Adrenal gland (tissue), 12 donors: ENCODE data around the gene ENPP1. TPM values are rescaled to one million over a fixed set of nuclear protein-coding genes. Genes with fewer than 3 reads are reported as not detected.

ENCODE experiments used
- DNase-seq, 7 donors: peaks; one replicate each; pipeline ENCODE4 v3.0.0-alpha.2; 2019 to 2020
- H3K27ac ChIP-seq, 5 donors: fragments of 200-600 bp; sonication (generic) in 4 of 5; 1 replicate in 3 of 5; 2 replicates in 2 of 5; pipeline versions ENCODE4 v1.5.1 to v1.8.0; 2016 to 2020; ENCODE audit warnings: mild to moderate bottlenecking in 1 of 5
- H3K27me3 ChIP-seq: fragments of 200-600 bp; 2 replicates; pipeline ENCODE4 v1.8.0; 2021
- H3K36me3 ChIP-seq, 2 donors: fragments of 200-600 bp; replicated peaks in 1 of 2; 1 replicate in 1 of 2; 2 replicates in 1 of 2; pipeline versions ENCODE4 v1.5.1 to v1.8.0; 2018 to 2022
- H3K4me1 ChIP-seq, 2 donors: fragments of 200-600 bp; replicated peaks in 1 of 2; 1 replicate in 1 of 2; 2 replicates in 1 of 2; pipeline versions ENCODE4 v1.5.1 to v1.8.0; 2018 to 2021
- H3K4me3 ChIP-seq, 4 donors: fragments of 200-600 bp; sonication (generic) in 3 of 4; one replicate each; pipeline ENCODE4 v1.5.1; 2016 to 2018
- H3K9me3 ChIP-seq, 3 donors: fragments of 200-600 bp; sonication (generic) in 1 of 3; replicated peaks in 1 of 3; 1 replicate in 2 of 3; 2 replicates in 1 of 3; pipeline versions ENCODE4 v1.5.1 to v1.8.0; 2016 to 2021
- CTCF ChIP-seq, 6 experiments: fragments of 450-650 bp in 4 of 6; fragments of 200-600 bp in 2 of 6; sonication (generic) in 1 of 6; IDR thresholded peaks; 1 replicate in 5 of 6; 2 replicates in 1 of 6; pipeline versions ENCODE4 v1.5.1 to v1.8.0; 2016 to 2021; ENCODE audit warnings: antibody characterized with exemption in 6 of 6, mild to moderate bottlenecking in 2 of 6, moderate library complexity in 1 of 6
- POLR2A ChIP-seq, 2 donors: fragments of 450-650 bp; IDR thresholded peaks; one replicate each; pipeline ENCODE4 v1.6.1; 2017; ENCODE audit warnings: antibody characterized with exemption in 2 of 2, mild to moderate bottlenecking in 2 of 2, moderate library complexity in 1 of 2
- whole genome bisulfite sequencing, 4 donors: extraction: QIAGEN DNeasy Blood & Tissue Kit in 2 of 4; methylation state at CpG; one replicate each; pipeline versions ENCODE4 v1.1.5 to v1.1.7; 2013 to 2017; 5-methylcytosine and 5-hydroxymethylcytosine counted together
- intact Hi-C, 2 donors: fragments of 100-400 bp; cut with DNase I; formaldehyde crosslinking; loops; one replicate each; pipeline versions ENCODE4 v1.14.1 to v1.15.0; 2022 to 2023
- polyA plus RNA-seq, 3 donors: library from polyadenylated mRNA; stranded (reverse); fragments of 200-250 nt in 2 of 3; fragments of 350-450 nt in 1 of 3; fragmentation: Illumina TruSeq in 1 of 3; extraction: RNeasy Lipid Tissue Mini Kit (QIAGEN cat#74804) in 1 of 3; gene quantifications; one replicate each; pipeline ENCODE4 v1.2.3, GENCODE V29; 2013 to 2014
- total RNA-seq, 9 donors: library from RNA; depleted of rRNA in 4 of 9; stranded (reverse); fragments of >200 nt in 4 of 9; fragments of 120-200 nt in 1 of 9; fragmentation: NEBNext Ultra II Directional in 1 of 9; extraction: Animal tissue kit (Norgen Biotek cat#: 25700) in 1 of 9; gene quantifications; one replicate each; pipeline versions ENCODE4 v1.1.0 to v1.2.4, GENCODE V29; 2013 to 2023
- donor health status: healthy with polysubstance abuse.
- donor health status: Bipolar disorder and iron deficiency.
- donor health status: DM: yes; HTN: yes; CAD: no.
- donor health status: DM: no; HTN: no; CAD: no.
- donor health status: DM: no; HTN: no; CAD: no.
- donor health status: DM: yes; HTN: yes; CAD: no.

Gene ENPP1
- total and polyA plus RNA-seq, 12 donors: 2.1 to 44.7 (median 9.5) TPM

DNA sequence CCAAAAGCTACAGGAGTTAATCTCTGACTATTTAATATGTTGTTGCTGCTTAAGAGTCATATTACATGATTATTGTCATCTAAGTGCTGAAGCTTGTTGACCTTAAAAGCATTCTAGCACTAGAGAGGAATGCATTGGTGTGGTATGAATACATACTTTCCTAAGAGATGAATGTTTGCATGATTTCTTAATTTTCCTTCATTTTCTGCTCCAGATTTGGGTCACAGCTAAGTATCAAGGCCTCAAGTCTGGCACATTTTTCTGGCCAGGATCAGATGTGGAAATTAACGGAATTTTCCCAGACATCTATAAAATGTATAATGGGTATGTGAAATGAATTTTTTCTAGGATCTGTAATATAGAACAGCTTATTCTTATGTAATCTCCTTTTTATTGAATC lies 53.6 kb downstream of the ENPP1 start:
- whole genome bisulfite sequencing, 4 donors: 43 to 66% (median 53%) methylated on average over 1 of the region's 1 CpG
- intact Hi-C loops: no loop called here

GRCh38 chr6:131862476-131862875 lies 54.7 kb downstream of the ENPP1 start:
- H3K36me3 ChIP-seq: no peaks in the 10 kb centered on the region
- no peaks in the 10 kb centered on the region for H3K27me3 ChIP-seq
- TF ChIP-seq POLR2A (IDR thresholded peaks at IDR 0.05) (no peak), CTCF (IDR thresholded peaks at IDR 0.05) (no peak)
- 89 to 96% (median 93%) methylated on average over 5 of the region's 5 CpGs for WGBS, 4 donors
- H3K9me3 ChIP-seq: no peaks in the 10 kb centered on the region
- intact Hi-C loops: no loop called here
- H3K4me1 ChIP-seq: peaks cover 0 to 8% of the 10 kb centered on the region in 2 donors
- H3K27ac ChIP-seq: no peak overlapping the region
- no peak for DNase-seq
- H3K4me3 ChIP-seq: no peak overlapping the region

More for the DNA sequence above, 53.6 kb downstream of the ENPP1 start:
- Histone ChIP-seq H3K27me3 (no peaks in the 10 kb centered on the region), H3K27ac (no peak overlapping the region), H3K4me3 (no peak overlapping the region), H3K9me3 (no peaks in the 10 kb centered on the region), H3K4me1 (peaks cover 0 to 8% of the 10 kb centered on the region in 2 donors), H3K36me3 (no peaks in the 10 kb centered on the region)
- no peak for TF ChIP-seq POLR2A (IDR thresholded peaks at IDR 0.05)
- no peak for TF ChIP-seq CTCF (IDR thresholded peaks at IDR 0.05)
- no peak for DNase-seq

DNA sequence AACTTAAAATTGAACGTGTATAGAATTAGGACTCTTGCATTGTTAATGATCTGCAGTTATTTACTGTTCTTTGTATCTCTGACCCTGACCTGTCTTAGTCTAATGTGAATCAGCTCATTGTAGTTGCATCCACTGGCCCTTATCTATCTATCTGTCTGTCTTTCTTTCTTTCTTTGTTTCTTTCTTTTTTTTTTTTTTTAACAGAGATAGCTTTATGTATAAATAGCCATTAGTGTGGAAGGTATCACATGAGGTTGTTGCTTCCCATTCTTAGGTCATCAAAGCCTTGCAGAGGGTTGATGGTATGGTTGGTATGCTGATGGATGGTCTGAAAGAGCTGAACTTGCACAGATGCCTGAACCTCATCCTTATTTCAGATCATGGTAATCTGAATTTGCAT lies 59.9 kb downstream of the ENPP1 start:
- 20 to 52% (median 41%) methylated on average over 1 of the region's 1 CpG for WGBS, 4 donors
- DNase-seq: no peak
- no peaks in the 10 kb centered on the region for H3K9me3 ChIP-seq

GRCh38 chr6:131868836-131869235 lies 61.0 kb downstream of the ENPP1 start:
- 90 to 96% (median 94%) methylated on average over 3 of the region's 3 CpGs for WGBS, 4 donors
- no peaks in the 10 kb centered on the region for H3K4me1 ChIP-seq
- H3K9me3 ChIP-seq: no peaks in the 10 kb centered on the region
- no peaks in the 10 kb centered on the region for H3K36me3 ChIP-seq
- intact Hi-C loops: no loop called here
- no peak for DNase-seq
- no peak overlapping the region for H3K4me3 ChIP-seq
- no peak for TF ChIP-seq POLR2A (IDR thresholded peaks at IDR 0.05)
- no peak for TF ChIP-seq CTCF (IDR thresholded peaks at IDR 0.05)
- no peak overlapping the region for H3K27ac ChIP-seq
- no peaks in the 10 kb centered on the region for H3K27me3 ChIP-seq

More for the DNA sequence above, 59.9 kb downstream of the ENPP1 start:
- H3K36me3 ChIP-seq: no peaks in the 10 kb centered on the region
- TF ChIP-seq CTCF (IDR thresholded peaks at IDR 0.05): no peak
- TF ChIP-seq POLR2A (IDR thresholded peaks at IDR 0.05): no peak
- H3K4me3 ChIP-seq: no peak overlapping the region
- H3K4me1 ChIP-seq: no peaks in the 10 kb centered on the region
- H3K27me3 ChIP-seq: no peaks in the 10 kb centered on the region
- intact Hi-C loops: no loop called here
- no peak overlapping the region for H3K27ac ChIP-seq
